ENCODE data around the gene MTPN.

DNA sequence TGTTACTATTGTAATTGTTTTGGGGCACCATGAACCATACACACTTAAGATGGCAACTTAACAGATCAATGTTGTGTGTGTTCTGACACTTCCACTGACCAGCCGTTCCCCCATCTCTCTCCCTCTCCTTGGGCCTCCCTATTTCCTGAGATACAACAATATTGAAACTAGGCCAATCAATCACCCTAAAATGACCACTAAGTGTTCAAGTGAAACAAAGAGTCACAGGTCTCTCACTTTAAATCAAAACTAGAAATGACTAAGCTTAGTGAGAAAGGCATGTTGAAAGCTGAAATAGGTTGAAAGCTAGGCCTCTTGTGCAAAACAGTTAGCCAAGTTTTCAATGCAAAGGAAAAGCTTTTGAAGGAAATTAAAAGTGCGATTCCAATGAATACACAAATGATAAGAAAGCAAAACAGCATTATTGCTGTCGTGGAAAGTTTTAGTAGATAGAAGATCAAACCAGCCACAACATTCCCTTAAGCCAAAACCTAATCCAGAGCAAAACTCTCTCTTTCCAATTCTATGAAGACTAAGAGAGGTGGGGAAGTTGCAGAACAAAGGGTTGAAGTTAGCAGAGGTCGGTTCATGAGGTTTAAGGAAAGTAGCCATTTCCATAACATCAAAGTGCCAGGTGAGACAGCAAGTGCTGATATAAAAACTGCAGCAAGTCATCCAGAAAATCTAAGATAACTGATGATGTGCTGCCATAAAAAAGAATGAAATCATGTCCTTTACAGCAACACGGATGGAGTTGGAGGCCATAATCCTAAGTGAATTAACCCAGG lies 90.6 kb downstream of the MTPN start:
- no peak for TF ChIP-seq EZH2phosphoT487 (IDR thresholded peaks at IDR 0.05; ENCODE audit: low read length)
- TF ChIP-seq, protein P1, sequence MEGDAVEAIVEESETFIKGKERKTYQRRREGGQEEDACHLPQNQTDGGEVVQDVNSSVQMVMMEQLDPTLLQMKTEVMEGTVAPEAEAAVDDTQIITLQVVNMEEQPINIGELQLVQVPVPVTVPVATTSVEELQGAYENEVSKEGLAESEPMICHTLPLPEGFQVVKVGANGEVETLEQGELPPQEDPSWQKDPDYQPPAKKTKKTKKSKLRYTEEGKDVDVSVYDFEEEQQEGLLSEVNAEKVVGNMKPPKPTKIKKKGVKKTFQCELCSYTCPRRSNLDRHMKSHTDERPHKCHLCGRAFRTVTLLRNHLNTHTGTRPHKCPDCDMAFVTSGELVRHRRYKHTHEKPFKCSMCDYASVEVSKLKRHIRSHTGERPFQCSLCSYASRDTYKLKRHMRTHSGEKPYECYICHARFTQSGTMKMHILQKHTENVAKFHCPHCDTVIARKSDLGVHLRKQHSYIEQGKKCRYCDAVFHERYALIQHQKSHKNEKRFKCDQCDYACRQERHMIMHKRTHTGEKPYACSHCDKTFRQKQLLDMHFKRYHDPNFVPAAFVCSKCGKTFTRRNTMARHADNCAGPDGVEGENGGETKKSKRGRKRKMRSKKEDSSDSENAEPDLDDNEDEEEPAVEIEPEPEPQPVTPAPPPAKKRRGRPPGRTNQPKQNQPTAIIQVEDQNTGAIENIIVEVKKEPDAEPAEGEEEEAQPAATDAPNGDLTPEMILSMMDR (IDR thresholded peaks at IDR 0.05; ENCODE audit: low read length): no peak

All from MM.1S (cell line).